Osteocyte (in vitro differentiated cells): ENCODE measurements around the gene TPO. TPM values are rescaled to one million over a fixed set of nuclear protein-coding genes. Genes with fewer than 3 reads are reported as not detected.

ENCODE experiments used
- DNase-seq: peaks from one replicate; pipeline ENCODE4 v3.0.0; 2021; ENCODE audit warnings: mixed read lengths; ENCODE audit not compliant: unreplicated experiment; ENCODE audit errors: extremely low spot score
- H3K27ac Mint-ChIP-seq: one replicate; pipeline ENCODE4 v1.8.0; 2021; ENCODE audit warnings: mild to moderate bottlenecking, mixed read lengths; ENCODE audit not compliant: unreplicated experiment
- H3K27me3 Mint-ChIP-seq: one replicate; pipeline ENCODE4 v1.8.0; 2021; ENCODE audit warnings: mixed read lengths; ENCODE audit not compliant: unreplicated experiment
- H3K36me3 Mint-ChIP-seq: one replicate; pipeline ENCODE4 v1.8.0; 2021; ENCODE audit warnings: mixed read lengths; ENCODE audit not compliant: unreplicated experiment
- H3K4me1 Mint-ChIP-seq: one replicate; pipeline ENCODE4 v1.8.0; 2021; ENCODE audit warnings: mixed read lengths; ENCODE audit not compliant: unreplicated experiment
- H3K4me3 Mint-ChIP-seq: one replicate; pipeline ENCODE4 v1.8.0; 2021; ENCODE audit warnings: mild to moderate bottlenecking, moderate library complexity, mixed read lengths; ENCODE audit not compliant: unreplicated experiment
- H3K9me3 Mint-ChIP-seq: one replicate; pipeline ENCODE4 v1.8.0; 2021; ENCODE audit warnings: mixed read lengths; ENCODE audit not compliant: unreplicated experiment
- total RNA-seq: library from RNA; stranded (reverse); gene quantifications from 2 replicates; pipeline ENCODE4 v1.2.1, GENCODE V29; 2021
- TF ChIP-seq, protein P1 (sequence below): fragments of 200-600 bp; sonication (generic); IDR thresholded peaks from 2 replicates; pipeline ENCODE4 v1.5.0; 2021; ENCODE audit warnings: antibody characterized with exemption, mild to moderate bottlenecking, moderate library complexity

The TPO gene
- total RNA-seq, 1 donor from 2014 or later = not detected

DNA sequence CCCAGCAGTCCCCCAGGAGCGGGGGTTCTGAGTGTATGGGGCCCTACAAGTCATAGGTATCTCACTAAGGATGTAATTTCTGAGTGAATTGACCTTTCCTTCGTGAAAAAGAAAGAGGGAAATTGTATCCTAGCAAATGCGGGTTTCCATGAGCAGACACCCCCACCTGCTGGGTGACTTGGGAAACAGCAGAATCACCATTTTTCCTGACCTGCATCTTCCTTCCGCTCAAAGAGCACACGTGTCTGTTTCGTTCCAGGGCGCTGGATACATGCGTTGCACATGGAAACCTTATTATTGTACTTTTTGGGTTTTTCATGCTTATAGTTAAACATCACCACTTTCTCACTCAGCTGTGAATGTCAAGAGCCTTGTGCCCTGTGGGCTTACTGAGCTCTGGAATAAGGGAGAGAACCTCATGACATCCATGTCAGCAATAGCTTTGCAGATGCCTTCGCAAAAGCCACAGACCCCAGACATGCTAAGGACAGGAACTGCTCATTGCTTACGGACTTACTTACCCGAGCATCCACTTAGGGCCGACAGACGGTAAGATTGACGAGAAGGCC is 132.8 kb downstream of the TPO start:
- no peak overlapping the region for H3K27ac Mint-ChIP-seq
- no peak for DNase-seq
- no peak overlapping the region for H3K4me3 Mint-ChIP-seq
- no peaks in the 10 kb centered on the region for H3K4me1 Mint-ChIP-seq
- peaks cover 3% of the 10 kb centered on the region for H3K27me3 Mint-ChIP-seq
- no peaks in the 10 kb centered on the region for H3K36me3 Mint-ChIP-seq
- TF ChIP-seq, protein P1, sequence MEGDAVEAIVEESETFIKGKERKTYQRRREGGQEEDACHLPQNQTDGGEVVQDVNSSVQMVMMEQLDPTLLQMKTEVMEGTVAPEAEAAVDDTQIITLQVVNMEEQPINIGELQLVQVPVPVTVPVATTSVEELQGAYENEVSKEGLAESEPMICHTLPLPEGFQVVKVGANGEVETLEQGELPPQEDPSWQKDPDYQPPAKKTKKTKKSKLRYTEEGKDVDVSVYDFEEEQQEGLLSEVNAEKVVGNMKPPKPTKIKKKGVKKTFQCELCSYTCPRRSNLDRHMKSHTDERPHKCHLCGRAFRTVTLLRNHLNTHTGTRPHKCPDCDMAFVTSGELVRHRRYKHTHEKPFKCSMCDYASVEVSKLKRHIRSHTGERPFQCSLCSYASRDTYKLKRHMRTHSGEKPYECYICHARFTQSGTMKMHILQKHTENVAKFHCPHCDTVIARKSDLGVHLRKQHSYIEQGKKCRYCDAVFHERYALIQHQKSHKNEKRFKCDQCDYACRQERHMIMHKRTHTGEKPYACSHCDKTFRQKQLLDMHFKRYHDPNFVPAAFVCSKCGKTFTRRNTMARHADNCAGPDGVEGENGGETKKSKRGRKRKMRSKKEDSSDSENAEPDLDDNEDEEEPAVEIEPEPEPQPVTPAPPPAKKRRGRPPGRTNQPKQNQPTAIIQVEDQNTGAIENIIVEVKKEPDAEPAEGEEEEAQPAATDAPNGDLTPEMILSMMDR = peak; percentile 90
- no peaks in the 10 kb centered on the region for H3K9me3 Mint-ChIP-seq

DNA sequence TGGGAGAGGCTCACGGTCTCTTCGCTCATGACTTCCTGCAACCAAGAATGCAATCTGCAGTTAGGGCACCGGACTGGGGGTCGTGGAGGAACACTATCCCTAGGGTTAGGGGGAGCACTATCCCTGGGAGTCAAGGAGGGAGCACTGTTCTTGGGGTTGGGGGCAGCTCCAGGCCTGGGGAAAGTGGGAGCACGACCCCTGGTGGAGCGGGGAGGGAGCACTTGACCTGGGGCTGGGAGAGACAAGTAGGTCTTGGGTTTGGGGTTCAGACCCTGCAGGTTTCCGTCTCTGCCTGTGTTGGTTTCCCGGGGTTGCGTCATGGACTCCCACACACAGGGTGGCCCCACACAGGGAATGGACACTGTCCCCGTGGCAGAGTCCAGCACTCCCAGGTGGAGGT is 133.6 kb downstream of the TPO start:
- peaks cover 3% of the 10 kb centered on the region for H3K27me3 Mint-ChIP-seq
- H3K9me3 Mint-ChIP-seq = no peaks in the 10 kb centered on the region
- no peak for DNase-seq
- H3K36me3 Mint-ChIP-seq = no peaks in the 10 kb centered on the region
- H3K4me1 Mint-ChIP-seq = no peaks in the 10 kb centered on the region
- TF ChIP-seq, protein P1 = no peak
- no peak overlapping the region for H3K4me3 Mint-ChIP-seq
- no peak overlapping the region for H3K27ac Mint-ChIP-seq

DNA sequence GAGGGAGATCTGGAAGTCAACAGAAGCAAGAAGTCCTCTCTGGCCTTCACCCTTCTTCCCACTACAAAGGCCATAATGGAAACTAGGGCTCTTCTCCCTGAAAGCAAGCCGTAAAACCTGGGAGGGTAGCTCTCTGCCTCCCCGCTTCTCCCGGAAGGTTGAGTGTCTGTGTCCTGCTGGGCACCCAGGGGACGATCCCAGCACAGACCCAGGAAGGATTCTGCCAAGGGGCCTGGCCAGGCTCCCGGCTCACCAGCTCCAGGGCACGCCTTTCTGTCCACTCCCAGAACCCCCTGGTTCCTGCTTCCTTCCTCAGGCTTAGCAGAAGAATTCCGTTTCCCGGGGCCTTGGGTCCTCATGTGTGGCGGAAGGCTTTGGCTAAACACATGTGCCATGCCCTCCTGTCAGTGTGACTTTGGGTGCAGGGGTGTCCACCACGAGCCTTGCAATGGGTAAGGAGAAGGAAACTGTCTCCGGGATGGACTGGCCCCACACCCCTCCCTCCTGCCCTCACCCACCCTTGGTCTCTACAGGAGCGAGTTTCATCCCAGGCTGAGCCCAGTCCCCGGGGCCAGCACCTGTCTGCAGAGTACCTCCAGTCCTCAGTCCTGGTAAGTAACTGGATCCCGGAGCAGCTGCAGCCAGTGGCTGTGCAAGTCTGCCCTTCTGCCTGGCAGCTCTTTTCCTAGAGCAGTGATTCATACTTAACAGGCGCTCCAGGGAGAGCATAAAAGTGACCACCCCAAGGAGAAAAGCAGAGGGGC is 135.8 kb downstream of the TPO start:
- Mint-ChIP-seq H3K27me3 (peaks cover 3% of the 10 kb centered on the region), H3K36me3 (no peaks in the 10 kb centered on the region), H3K4me3 (no peak overlapping the region), H3K27ac (no peak overlapping the region), H3K4me1 (peaks cover 12% of the 10 kb centered on the region), H3K9me3 (no peaks in the 10 kb centered on the region)
- TF ChIP-seq, protein P1 = no peak
- peak; percentile 73 for DNase-seq

DNA sequence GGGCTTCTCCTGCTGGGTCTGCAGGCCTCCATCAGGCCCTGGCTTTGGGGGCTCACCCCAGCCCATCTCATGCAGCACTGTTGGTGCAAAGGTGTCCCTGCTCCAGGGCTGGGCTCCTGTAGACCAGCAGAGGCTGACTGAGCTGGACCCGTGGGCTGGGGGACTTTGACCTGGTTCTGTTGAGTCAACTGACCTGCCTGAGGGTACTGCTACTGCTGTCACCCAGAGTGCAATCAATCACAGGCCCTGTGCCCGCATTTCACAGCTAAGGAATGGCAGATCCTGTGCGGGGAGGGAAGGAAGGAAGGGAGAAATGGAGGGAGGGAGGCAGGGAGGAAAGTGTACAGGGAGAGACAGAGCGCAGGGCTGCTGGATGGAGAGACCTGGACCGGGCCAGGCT is 136.8 kb downstream of the TPO start:
- Mint-ChIP-seq H3K27me3 (peaks cover 3% of the 10 kb centered on the region), H3K4me1 (peaks cover 14% of the 10 kb centered on the region), H3K36me3 (no peaks in the 10 kb centered on the region), H3K27ac (no peak overlapping the region), H3K4me3 (no peak overlapping the region), H3K9me3 (no peaks in the 10 kb centered on the region)
- TF ChIP-seq, protein P1 = no peak
- DNase-seq = no peak

DNA sequence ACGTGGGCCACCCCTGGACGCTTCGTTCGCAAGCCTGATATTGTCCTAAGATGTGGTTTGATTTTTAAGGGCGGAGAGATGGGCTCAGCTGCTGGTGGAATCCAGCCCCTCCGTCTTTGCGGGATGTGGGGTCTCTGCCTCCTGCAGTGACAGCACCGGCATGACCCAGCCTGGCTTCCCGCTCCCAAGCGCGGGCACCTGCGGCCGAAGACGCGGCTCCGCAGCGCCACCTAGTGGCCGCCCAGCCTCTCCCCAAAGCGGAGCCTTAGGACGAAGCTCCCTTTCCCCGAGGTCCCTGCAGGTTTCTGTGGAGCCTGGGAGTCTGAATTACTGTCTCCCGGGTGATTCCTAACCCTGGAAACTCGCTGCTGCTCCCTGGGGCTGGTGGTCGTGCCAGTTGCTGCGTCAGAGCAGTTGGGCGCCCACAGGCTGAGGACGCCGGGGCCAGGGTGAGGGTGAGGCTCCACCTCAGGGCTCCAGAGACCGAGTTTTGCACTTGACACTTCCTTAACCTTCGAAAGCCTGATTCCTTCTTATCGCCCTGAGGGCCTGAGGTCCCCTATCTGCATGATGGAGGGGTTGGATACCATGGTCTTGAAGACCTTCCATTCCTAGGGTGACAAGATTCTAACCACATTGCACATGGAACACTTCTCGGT is 137.5 kb downstream of the TPO start:
- no peaks in the 10 kb centered on the region for H3K9me3 Mint-ChIP-seq
- TF ChIP-seq, protein P1 = peak; percentile 96
- no peak overlapping the region for H3K4me3 Mint-ChIP-seq
- peaks cover 14% of the 10 kb centered on the region for H3K4me1 Mint-ChIP-seq
- no peak overlapping the region for H3K27ac Mint-ChIP-seq
- no peaks in the 10 kb centered on the region for H3K36me3 Mint-ChIP-seq
- H3K27me3 Mint-ChIP-seq = peaks cover 3% of the 10 kb centered on the region
- no peak for DNase-seq
